Skeletal muscle satellite cell (primary cell): ENCODE measurements around the gene AUTS2.

Experiments used
- H3K27me3 ChIP-seq: 2 replicates; pipeline ENCODE4 v1.7.0; 2013; ENCODE audit warnings: low read length; ENCODE audit not compliant: control insufficient read depth, insufficient read depth
- H3K36me3 ChIP-seq: 2 replicates; pipeline ENCODE4 v1.7.0; 2013; ENCODE audit warnings: mild to moderate bottlenecking, control low read depth, low read length; ENCODE audit not compliant: insufficient read depth
- H3K4me1 ChIP-seq: 2 replicates; pipeline ENCODE4 v1.7.0; 2013; ENCODE audit warnings: low read length; ENCODE audit not compliant: control insufficient read depth, insufficient read depth
- H3K4me2 ChIP-seq: 2 replicates; pipeline ENCODE4 v1.7.0; 2013; ENCODE audit warnings: mild to moderate bottlenecking, low read length
- H3K4me3 ChIP-seq: 2 replicates; pipeline ENCODE4 v1.7.0; 2013; ENCODE audit warnings: low read length
- H3K9ac ChIP-seq: 2 replicates; pipeline ENCODE4 v1.7.0; 2013; ENCODE audit warnings: mild to moderate bottlenecking, low read depth, low read length, moderate library complexity
- H3K9me3 ChIP-seq: replicated peaks from 2 replicates; pipeline ENCODE4 v1.7.0; 2013; ENCODE audit warnings: mild to moderate bottlenecking, control low read depth, low read length

AUTS2 gene

GRCh38 chr7:70788276-70788675, 1190.0 kb downstream of the AUTS2 start:
- no peak overlapping the region for H3K4me3 ChIP-seq
- H3K36me3 ChIP-seq: peaks cover 51% of the 10 kb centered on the region

GRCh38 chr7:70789481-70790214, 1191.4 kb downstream of the AUTS2 start:
- no peaks in the 10 kb centered on the region for H3K4me1 ChIP-seq
- peaks cover 46% of the 10 kb centered on the region for H3K36me3 ChIP-seq
- H3K9ac ChIP-seq: no peak overlapping the region
- H3K4me2 ChIP-seq: no peak overlapping the region
- no peaks in the 10 kb centered on the region for H3K9me3 ChIP-seq
- H3K27me3 ChIP-seq: no peaks in the 10 kb centered on the region
- H3K4me3 ChIP-seq: no peak overlapping the region

More at GRCh38 chr7:70788276-70788675, 1190.0 kb downstream of the AUTS2 start:
- H3K27me3 ChIP-seq: no peaks in the 10 kb centered on the region
- H3K9me3 ChIP-seq: no peaks in the 10 kb centered on the region
- H3K4me2 ChIP-seq: no peak overlapping the region
- H3K9ac ChIP-seq: no peak overlapping the region
- H3K4me1 ChIP-seq: no peaks in the 10 kb centered on the region

GRCh38 chr7:70790215-70791073, 1192.2 kb downstream of the AUTS2 start:
- Histone ChIP-seq H3K27me3 (no peaks in the 10 kb centered on the region), H3K4me3 (no peak overlapping the region), H3K4me2 (no peak overlapping the region), H3K4me1 (no peaks in the 10 kb centered on the region), H3K9ac (no peak overlapping the region), H3K9me3 (no peaks in the 10 kb centered on the region), H3K36me3 (peaks cover 39% of the 10 kb centered on the region)

- Histone ChIP-seq H3K36me3 (peaks cover 30% of the 10 kb centered on the region), H3K4me2 (no peak overlapping the region), H3K9me3 (no peaks in the 10 kb centered on the region), H3K4me1 (no peaks in the 10 kb centered on the region), H3K27me3 (no peaks in the 10 kb centered on the region), H3K4me3 (no peak overlapping the region), H3K9ac (no peak overlapping the region)
Measured at GRCh38 chr7:70791341-70791740, 1193.1 kb downstream of the AUTS2 start.

- Histone ChIP-seq H3K4me3 (no peak overlapping the region), H3K4me1 (no peaks in the 10 kb centered on the region), H3K9ac (no peak overlapping the region), H3K9me3 (no peaks in the 10 kb centered on the region), H3K4me2 (no peak overlapping the region), H3K27me3 (no peaks in the 10 kb centered on the region), H3K36me3 (peaks cover 18% of the 10 kb centered on the region)
Measured at GRCh38 chr7:70793060-70793459, 1194.8 kb downstream of the AUTS2 start.

GRCh38 chr7:70793821-70794220, 1195.5 kb downstream of the AUTS2 start:
- Histone ChIP-seq H3K9me3 (no peaks in the 10 kb centered on the region), H3K4me3 (no peak overlapping the region), H3K36me3 (peaks cover 18% of the 10 kb centered on the region), H3K27me3 (no peaks in the 10 kb centered on the region), H3K9ac (no peak overlapping the region), H3K4me2 (no peak overlapping the region), H3K4me1 (no peaks in the 10 kb centered on the region)

- no peaks in the 10 kb centered on the region for H3K4me1 ChIP-seq
- no peak overlapping the region for H3K9ac ChIP-seq
- H3K9me3 ChIP-seq: no peaks in the 10 kb centered on the region
- H3K36me3 ChIP-seq: peaks cover 18% of the 10 kb centered on the region
- no peaks in the 10 kb centered on the region for H3K27me3 ChIP-seq
- H3K4me3 ChIP-seq: no peak overlapping the region
- no peak overlapping the region for H3K4me2 ChIP-seq
Measured at GRCh38 chr7:70794962-70795361, 1196.7 kb downstream of the AUTS2 start.

- H3K36me3 ChIP-seq: peaks cover 15% of the 10 kb centered on the region
- H3K4me3 ChIP-seq: no peak overlapping the region
- H3K27me3 ChIP-seq: no peaks in the 10 kb centered on the region
- H3K9ac ChIP-seq: no peak overlapping the region
- H3K4me2 ChIP-seq: no peak overlapping the region
- no peaks in the 10 kb centered on the region for H3K4me1 ChIP-seq
- H3K9me3 ChIP-seq: no peaks in the 10 kb centered on the region
Measured at GRCh38 chr7:70795948-70796347, 1197.7 kb downstream of the AUTS2 start.

GRCh38 chr7:70797109-70797514, 1198.8 kb downstream of the AUTS2 start:
- Histone ChIP-seq H3K4me3 (no peak overlapping the region), H3K4me1 (no peaks in the 10 kb centered on the region), H3K9ac (no peak overlapping the region), H3K4me2 (no peak overlapping the region), H3K9me3 (peaks cover under 1% of the 10 kb centered on the region), H3K27me3 (no peaks in the 10 kb centered on the region), H3K36me3 (peaks cover 7% of the 10 kb centered on the region)

- Histone ChIP-seq H3K9ac (no peak overlapping the region), H3K9me3 (peaks cover 3% of the 10 kb centered on the region), H3K4me2 (no peak overlapping the region), H3K4me1 (no peaks in the 10 kb centered on the region), H3K36me3 (no peaks in the 10 kb centered on the region), H3K27me3 (no peaks in the 10 kb centered on the region), H3K4me3 (no peak overlapping the region)
Measured at GRCh38 chr7:70799841-70800405, 1201.6 kb downstream of the AUTS2 start.

- Histone ChIP-seq H3K4me3 (no peak overlapping the region), H3K27me3 (no peaks in the 10 kb centered on the region), H3K36me3 (no peaks in the 10 kb centered on the region), H3K9me3 (peaks cover 3% of the 10 kb centered on the region), H3K4me1 (no peaks in the 10 kb centered on the region), H3K4me2 (no peak overlapping the region), H3K9ac (no peak overlapping the region)
Measured at GRCh38 chr7:70805360-70805759, 1207.1 kb downstream of the AUTS2 start.
